ENCODE measurements around the gene DGCR8. TPM values are rescaled to one million over a fixed set of nuclear protein-coding genes. Genes with fewer than 3 reads are reported as not detected.

Gene DGCR8
- total RNA-seq, 6 experiments from 2014 or later, result 11.4 to 27.2 (median 16.1) TPM

- TF ChIP-seq CTCF (IDR thresholded peaks at IDR 0.05), result no peak
- no peak for TF ChIP-seq POLR2A (IDR thresholded peaks at IDR 0.05)
- ATAC-seq, result no peak
- Histone ChIP-seq H3K4me3 (peak within 1 kb of the TSS; percentile 73 to 92 (median 81)), H3K36me3 (peaks cover 0 to 55% (median 18%) of the 10 kb centered on the region in 4 donors), H3K27me3 (no peaks in the 10 kb centered on the region), H3K27ac (peak within 1 kb of the TSS; percentile 71 to 85 (median 81)), H3K4me1 (peaks cover 0 to 24% (median 11%) of the 10 kb centered on the region in 4 donors), H3K9me3 (no peaks in the 10 kb centered on the region)
- WGBS (ENCODE audit: insufficient coverage, low coverage, low lambda C conversion rate, missing lambda C conversion rate), result 27% methylated on average over 4 of the region's 30 CpGs
- peak in 2 of 3 donors; percentile 27 to 53 for DNase-seq
- intact Hi-C loops (cut with DNase I), result loop anchor here (10.0 kb wide), 1 partner anchor 141 kb away; no protein-coding TSS in a partner anchor
These were observed 35.8 kb downstream of the DGCR8 start, which contains the start of gene RANBP1 for GRCh38 chr22:20115691-20116375. Gene RANBP1 (plus strand): TSS chr22:20116104. CDS start chr22:20116185, 81 bp downstream.

- Histone ChIP-seq H3K9me3 (no peaks in the 10 kb centered on the region), H3K27ac (peak overlapping the region; percentile 71 to 85 (median 81)), H3K4me3 (peak overlapping the region; percentile 73 to 92 (median 81)), H3K36me3 (peaks cover 0 to 56% (median 16%) of the 10 kb centered on the region in 4 donors), H3K4me1 (peaks cover 0 to 24% (median 11%) of the 10 kb centered on the region in 4 donors), H3K27me3 (no peaks in the 10 kb centered on the region)
- ATAC-seq (peak; percentile 0 to 2 (median 1)), DNase-seq (peak in 1 of 3 donors; percentile 56)
- TF ChIP-seq POLR2A (IDR thresholded peaks at IDR 0.05) (no peak), CTCF (IDR thresholded peaks at IDR 0.05) (no peak)
- 3% methylated on average over 19 of the region's 27 CpGs for WGBS (ENCODE audit: insufficient coverage, low coverage, low lambda C conversion rate, missing lambda C conversion rate)
- intact Hi-C loops (cut with DNase I), result loop anchor here (10.0 kb wide), 1 partner anchor 142 kb away; no protein-coding TSS in a partner anchor
These were observed 36.4 kb downstream of the DGCR8 start for GRCh38 chr22:20116376-20116950.

- no peaks in the 10 kb centered on the region for H3K27me3 ChIP-seq
- H3K4me1 ChIP-seq, result peaks cover 0 to 24% (median 11%) of the 10 kb centered on the region in 4 donors
- peak; percentile 77 for TF ChIP-seq POLR2A (IDR thresholded peaks at IDR 0.05)
- peak in 1 of 4 donors; percentile 18 for TF ChIP-seq CTCF (IDR thresholded peaks at IDR 0.05)
- DNase-seq (peak; percentile 97 to 98 (median 97)), ATAC-seq (peak; percentile 86 to 91 (median 87))
- H3K36me3 ChIP-seq, result peaks cover 0 to 58% (median 15%) of the 10 kb centered on the region in 4 donors
- peak within 1 kb of the TSS; percentile 71 to 85 (median 81) for H3K27ac ChIP-seq
- WGBS (ENCODE audit: insufficient coverage, low coverage, low lambda C conversion rate, missing lambda C conversion rate), result 0% methylated on average over 2 of the region's 88 CpGs
- H3K9me3 ChIP-seq, result no peaks in the 10 kb centered on the region
- intact Hi-C loops (cut with DNase I), result loop anchor here (10.0 kb wide), 1 partner anchor 142 kb away; no protein-coding TSS in a partner anchor
- H3K4me3 ChIP-seq, result peak within 1 kb of the TSS; percentile 73 to 92 (median 81)
These were observed 37.1 kb downstream of the DGCR8 start, which contains the start of gene TRMT2A for GRCh38 chr22:20116951-20117632. Gene TRMT2A (minus strand): TSS chr22:20117226. CDS start chr22:20116906, 320 bp downstream.

- H3K36me3 ChIP-seq, result peaks cover 0 to 54% (median 12%) of the 10 kb centered on the region in 4 donors
- DNase-seq (peak in 2 of 3 donors; percentile 53 to 66), ATAC-seq (peak in 1 of 4 donors; percentile 1)
- H3K27me3 ChIP-seq, result no peaks in the 10 kb centered on the region
- H3K9me3 ChIP-seq, result no peaks in the 10 kb centered on the region
- WGBS (ENCODE audit: insufficient coverage, low coverage, low lambda C conversion rate, missing lambda C conversion rate), result 0% methylated on average over 24 of the region's 66 CpGs
- H3K4me1 ChIP-seq, result peaks cover 0 to 24% (median 11%) of the 10 kb centered on the region in 4 donors
- H3K4me3 ChIP-seq, result peak overlapping the region; percentile 73 to 92 (median 81)
- TF ChIP-seq POLR2A (IDR thresholded peaks at IDR 0.05) (no peak), CTCF (IDR thresholded peaks at IDR 0.05) (no peak)
- intact Hi-C loops (cut with DNase I), result loop anchor here (10.0 kb wide), 1 partner anchor 143 kb away; no protein-coding TSS in a partner anchor
- peak overlapping the region in 1 of 3 donors; percentile 60 for H3K27ac ChIP-seq
These were observed 37.7 kb downstream of the DGCR8 start for GRCh38 chr22:20117633-20118299.

Measured in right lobe of liver (tissue), 6 donors.